Astrocyte (in vitro differentiated cells and primary cell): ENCODE results near the gene PPP2R2C.

Experiments
- EZH2 ChIP-seq: IDR thresholded peaks from 2 replicates; pipeline ENCODE4 v1.6.1; 2012; ENCODE audit warnings: mild to moderate bottlenecking, low read length, inconsistent platforms; ENCODE audit not compliant: insufficient read depth
- TF ChIP-seq, protein P1 (sequence below): IDR thresholded peaks from 2 replicates; pipeline ENCODE4 v1.5.1; 2011; ENCODE audit warnings: low read depth, mild to moderate bottlenecking, inconsistent platforms, low read length, moderate library complexity; ENCODE audit not compliant: insufficient read depth

DNA sequence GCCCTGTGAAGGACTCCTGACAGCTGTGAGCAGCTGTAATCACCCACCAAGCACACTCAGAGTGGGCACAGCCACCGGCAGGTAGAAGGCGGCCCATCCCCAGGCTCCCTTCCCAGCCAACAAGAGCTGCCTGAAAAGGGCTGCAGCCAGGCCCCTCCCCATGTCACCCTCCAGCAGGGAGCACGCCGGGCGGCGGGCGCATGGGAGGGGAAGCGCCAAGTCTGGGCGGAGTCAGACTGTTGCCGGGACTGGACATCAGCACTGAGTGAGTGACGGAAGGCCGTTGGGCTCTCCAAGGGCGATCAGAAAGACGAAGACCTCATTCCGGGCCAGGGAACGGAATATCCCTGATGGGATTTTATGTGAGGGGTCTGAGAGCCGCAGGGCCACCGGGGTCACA lies 82.1 kb downstream of the PPP2R2C start:
- TF ChIP-seq EZH2: no peak
- TF ChIP-seq, protein P1, sequence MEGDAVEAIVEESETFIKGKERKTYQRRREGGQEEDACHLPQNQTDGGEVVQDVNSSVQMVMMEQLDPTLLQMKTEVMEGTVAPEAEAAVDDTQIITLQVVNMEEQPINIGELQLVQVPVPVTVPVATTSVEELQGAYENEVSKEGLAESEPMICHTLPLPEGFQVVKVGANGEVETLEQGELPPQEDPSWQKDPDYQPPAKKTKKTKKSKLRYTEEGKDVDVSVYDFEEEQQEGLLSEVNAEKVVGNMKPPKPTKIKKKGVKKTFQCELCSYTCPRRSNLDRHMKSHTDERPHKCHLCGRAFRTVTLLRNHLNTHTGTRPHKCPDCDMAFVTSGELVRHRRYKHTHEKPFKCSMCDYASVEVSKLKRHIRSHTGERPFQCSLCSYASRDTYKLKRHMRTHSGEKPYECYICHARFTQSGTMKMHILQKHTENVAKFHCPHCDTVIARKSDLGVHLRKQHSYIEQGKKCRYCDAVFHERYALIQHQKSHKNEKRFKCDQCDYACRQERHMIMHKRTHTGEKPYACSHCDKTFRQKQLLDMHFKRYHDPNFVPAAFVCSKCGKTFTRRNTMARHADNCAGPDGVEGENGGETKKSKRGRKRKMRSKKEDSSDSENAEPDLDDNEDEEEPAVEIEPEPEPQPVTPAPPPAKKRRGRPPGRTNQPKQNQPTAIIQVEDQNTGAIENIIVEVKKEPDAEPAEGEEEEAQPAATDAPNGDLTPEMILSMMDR: no peak
